Measurements from ENCODE around the gene DDAH2.

DNA sequence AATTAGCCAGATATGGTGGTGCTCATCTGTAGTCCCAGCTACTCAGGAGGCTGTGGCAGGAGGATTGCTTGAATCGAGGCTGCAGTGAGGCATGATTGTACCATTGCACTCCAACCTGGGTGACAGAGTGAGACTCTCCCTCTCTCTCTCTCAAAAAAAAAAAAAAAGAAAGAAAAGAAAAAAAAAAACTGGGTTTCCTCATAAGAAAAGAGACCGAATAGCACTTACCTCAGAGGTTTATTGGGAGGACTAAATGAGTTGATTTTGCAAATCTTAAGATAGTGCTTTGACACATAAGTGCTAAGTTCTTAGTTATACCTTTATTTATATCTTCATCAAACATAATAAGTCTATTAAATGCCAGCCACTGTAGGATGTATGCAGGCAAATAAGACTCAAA is 41.8 kb upstream of the DDAH2 start:
- TF ChIP-seq, protein P1, sequence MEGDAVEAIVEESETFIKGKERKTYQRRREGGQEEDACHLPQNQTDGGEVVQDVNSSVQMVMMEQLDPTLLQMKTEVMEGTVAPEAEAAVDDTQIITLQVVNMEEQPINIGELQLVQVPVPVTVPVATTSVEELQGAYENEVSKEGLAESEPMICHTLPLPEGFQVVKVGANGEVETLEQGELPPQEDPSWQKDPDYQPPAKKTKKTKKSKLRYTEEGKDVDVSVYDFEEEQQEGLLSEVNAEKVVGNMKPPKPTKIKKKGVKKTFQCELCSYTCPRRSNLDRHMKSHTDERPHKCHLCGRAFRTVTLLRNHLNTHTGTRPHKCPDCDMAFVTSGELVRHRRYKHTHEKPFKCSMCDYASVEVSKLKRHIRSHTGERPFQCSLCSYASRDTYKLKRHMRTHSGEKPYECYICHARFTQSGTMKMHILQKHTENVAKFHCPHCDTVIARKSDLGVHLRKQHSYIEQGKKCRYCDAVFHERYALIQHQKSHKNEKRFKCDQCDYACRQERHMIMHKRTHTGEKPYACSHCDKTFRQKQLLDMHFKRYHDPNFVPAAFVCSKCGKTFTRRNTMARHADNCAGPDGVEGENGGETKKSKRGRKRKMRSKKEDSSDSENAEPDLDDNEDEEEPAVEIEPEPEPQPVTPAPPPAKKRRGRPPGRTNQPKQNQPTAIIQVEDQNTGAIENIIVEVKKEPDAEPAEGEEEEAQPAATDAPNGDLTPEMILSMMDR (IDR thresholded peaks at IDR 0.05 in 2 of 3, conservative IDR thresholded peaks at IDR 0.05 in 1 of 3; ENCODE audit: borderline replicate concordance in 1 of 3, insufficient read depth in 1 of 3, low read depth in 2 of 3, low read length in 2 of 3): no peak
- no peak for TF ChIP-seq ATF3 (IDR thresholded peaks at IDR 0.05)
